Measurements from ENCODE around the gene TKFC.

DNA sequence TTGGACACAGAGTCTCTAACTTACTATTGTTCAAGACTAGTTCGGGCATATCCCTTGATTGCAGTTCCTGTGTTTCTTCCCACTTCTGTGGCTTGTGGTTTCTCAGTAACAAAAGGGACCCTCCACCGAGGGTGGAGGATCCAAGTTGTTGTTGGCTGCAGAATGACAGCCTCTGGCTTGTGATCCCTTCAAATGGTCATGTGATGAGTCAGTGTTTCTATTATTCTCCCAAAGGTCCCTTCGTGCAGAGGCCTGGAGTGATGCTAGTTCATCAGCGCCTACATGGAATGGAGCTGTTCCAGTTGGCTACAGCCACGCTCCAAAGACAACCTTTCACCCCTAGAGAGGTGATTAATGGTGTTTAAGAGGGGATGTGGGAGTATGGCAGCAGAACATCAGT is 35.3 kb upstream of the TKFC start:
- TF ChIP-seq, protein P1, sequence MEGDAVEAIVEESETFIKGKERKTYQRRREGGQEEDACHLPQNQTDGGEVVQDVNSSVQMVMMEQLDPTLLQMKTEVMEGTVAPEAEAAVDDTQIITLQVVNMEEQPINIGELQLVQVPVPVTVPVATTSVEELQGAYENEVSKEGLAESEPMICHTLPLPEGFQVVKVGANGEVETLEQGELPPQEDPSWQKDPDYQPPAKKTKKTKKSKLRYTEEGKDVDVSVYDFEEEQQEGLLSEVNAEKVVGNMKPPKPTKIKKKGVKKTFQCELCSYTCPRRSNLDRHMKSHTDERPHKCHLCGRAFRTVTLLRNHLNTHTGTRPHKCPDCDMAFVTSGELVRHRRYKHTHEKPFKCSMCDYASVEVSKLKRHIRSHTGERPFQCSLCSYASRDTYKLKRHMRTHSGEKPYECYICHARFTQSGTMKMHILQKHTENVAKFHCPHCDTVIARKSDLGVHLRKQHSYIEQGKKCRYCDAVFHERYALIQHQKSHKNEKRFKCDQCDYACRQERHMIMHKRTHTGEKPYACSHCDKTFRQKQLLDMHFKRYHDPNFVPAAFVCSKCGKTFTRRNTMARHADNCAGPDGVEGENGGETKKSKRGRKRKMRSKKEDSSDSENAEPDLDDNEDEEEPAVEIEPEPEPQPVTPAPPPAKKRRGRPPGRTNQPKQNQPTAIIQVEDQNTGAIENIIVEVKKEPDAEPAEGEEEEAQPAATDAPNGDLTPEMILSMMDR (conservative IDR thresholded peaks at IDR 0.05), result no peak
- no peak for TF ChIP-seq ZFX (IDR thresholded peaks at IDR 0.05)
